GM23338 (cell line): ENCODE data around the gene CALML3. TPM values are rescaled to one million over a fixed set of nuclear protein-coding genes. Genes with fewer than 3 reads are reported as not detected.

Experiments
- ATAC-seq: fragments of 200-7000 bp; cut with Tn5 transposase; 3 replicates; pipeline ENCODE4 v1.9.1; 2020
- DNase-seq: peaks from one replicate; pipeline ENCODE4 v3.0.0-alpha.2; 2015; ENCODE audit warnings: low spot score
- H2AFZ ChIP-seq: fragments of 200-600 bp; sonication (generic); 2 replicates; pipeline ENCODE4 v1.8.0; 2016; ENCODE audit warnings: antibody characterized with exemption, mild to moderate bottlenecking, moderate library complexity
- H3F3A ChIP-seq: fragments of 200-600 bp; sonication (generic); replicated peaks from 2 replicates; pipeline ENCODE4 v1.8.0; 2017; ENCODE audit warnings: antibody characterized with exemption, mixed run types, low read depth
- H3K27ac ChIP-seq: fragments of 200-600 bp; sonication (generic); 2 replicates; pipeline ENCODE4 v1.6.1; 2016; ENCODE audit warnings: low read depth
- H3K27me3 ChIP-seq: fragments of 200-600 bp; sonication (generic); 2 replicates; pipeline ENCODE4 v1.8.0; 2016; ENCODE audit warnings: mild to moderate bottlenecking, mixed run types, moderate library complexity; ENCODE audit not compliant: insufficient read depth
- H3K36me3 ChIP-seq: fragments of 200-600 bp; sonication (generic); 2 replicates; pipeline ENCODE4 v1.8.0; 2016; ENCODE audit warnings: mild to moderate bottlenecking; ENCODE audit not compliant: insufficient read depth
- H3K4me1 ChIP-seq: fragments of 200-600 bp; sonication (generic); 2 replicates; pipeline ENCODE4 v1.8.0; 2016; ENCODE audit warnings: mild to moderate bottlenecking, moderate library complexity; ENCODE audit not compliant: insufficient read depth
- H3K4me2 ChIP-seq: fragments of 200-600 bp; sonication (generic); 2 replicates; pipeline ENCODE4 v1.7.1; 2017; ENCODE audit warnings: mixed run types
- H3K4me3 ChIP-seq: fragments of 200-600 bp; sonication (generic); 2 replicates; pipeline ENCODE4 v1.6.1; 2016; ENCODE audit warnings: mixed run types
- H3K79me2 ChIP-seq: fragments of 200-600 bp; sonication (generic); replicated peaks from 2 replicates; pipeline ENCODE4 v1.8.0; 2017; ENCODE audit warnings: mild to moderate bottlenecking; ENCODE audit not compliant: insufficient read depth
- H3K9me2 ChIP-seq: fragments of 200-600 bp; sonication (generic); 2 replicates; pipeline ENCODE4 v1.8.0; 2017; ENCODE audit not compliant: insufficient read depth
- H4K20me1 ChIP-seq: fragments of 200-600 bp; sonication (generic); replicated peaks from 2 replicates; pipeline ENCODE4 v1.8.0; 2017; ENCODE audit warnings: mild to moderate bottlenecking; ENCODE audit not compliant: insufficient read depth
- H3K27ac Mint-ChIP-seq: 2 replicates; pipeline ENCODE4 v1.8.0; 2020; ENCODE audit warnings: inconsistent platforms, mild to moderate bottlenecking, moderate library complexity, mixed read lengths
- H3K27me3 Mint-ChIP-seq: 3 replicates; pipeline ENCODE4 v1.8.0; 2022; ENCODE audit warnings: low read depth, mild to moderate bottlenecking, moderate library complexity, mixed read lengths, inconsistent platforms; ENCODE audit not compliant: insufficient read depth, poor library complexity
- H3K36me3 Mint-ChIP-seq: 3 replicates; pipeline ENCODE4 v1.8.0; 2021; ENCODE audit warnings: low read depth, mild to moderate bottlenecking, inconsistent platforms, moderate library complexity, mixed read lengths
- H3K4me1 Mint-ChIP-seq: 3 replicates; pipeline ENCODE4 v1.8.0; 2020; ENCODE audit warnings: mild to moderate bottlenecking, inconsistent platforms, mixed read lengths
- H3K4me3 Mint-ChIP-seq: 3 replicates; pipeline ENCODE4 v1.8.0; 2021; ENCODE audit warnings: moderate library complexity, mild to moderate bottlenecking, inconsistent platforms, mixed read lengths
- H3K9me3 Mint-ChIP-seq: 3 replicates; pipeline ENCODE4 v1.8.0; 2020; ENCODE audit warnings: moderate library complexity, mild to moderate bottlenecking, inconsistent platforms, mixed read lengths
- CTCF ChIP-seq, 2 experiments: fragments of 200-600 bp in 1 of 2; sonication (generic) in 1 of 2; conservative IDR thresholded peaks; 2 replicates each; pipeline versions ENCODE4 v1.5.1 to v1.6.1; 2016 to 2017; ENCODE audit warnings: antibody characterized with exemption in 2 of 2, low read depth in 2 of 2, mild to moderate bottlenecking in 2 of 2, moderate library complexity in 1 of 2
- EZH2 ChIP-seq: fragments of 200-600 bp; sonication (generic); IDR thresholded peaks from one replicate; pipeline ENCODE4 v1.8.0; 2017; ENCODE audit warnings: antibody characterized with exemption, mild to moderate bottlenecking, low read depth; ENCODE audit not compliant: unreplicated experiment
- EZH2phosphoT487 ChIP-seq: fragments of 200-600 bp; sonication (generic); IDR thresholded peaks from one replicate; pipeline ENCODE4 v1.8.1; 2018; ENCODE audit warnings: antibody characterized with exemption; ENCODE audit not compliant: unreplicated experiment
- NANOG ChIP-seq: IDR thresholded peaks from 2 replicates; pipeline ENCODE4 v1.6.1; 2016; ENCODE audit warnings: antibody characterized with exemption, borderline replicate concordance
- ZNF114 ChIP-seq: fragments of 250-450 bp; sonication (Bioruptor Pico); IDR thresholded peaks from 2 replicates; pipeline ENCODE4 v1.5.0; 2020; ENCODE audit warnings: mild to moderate bottlenecking, moderate library complexity
- ZNF331 ChIP-seq: fragments of 250-450 bp; sonication (Bioruptor Pico); IDR thresholded peaks from 2 replicates; pipeline ENCODE4 v1.5.0; 2020; ENCODE audit warnings: low read depth, mild to moderate bottlenecking, moderate library complexity
- ZNF462 ChIP-seq: fragments of 250-450 bp; sonication (Bioruptor Pico); IDR thresholded peaks from 2 replicates; pipeline ENCODE4 v1.5.0; 2020; ENCODE audit warnings: mild to moderate bottlenecking, moderate library complexity
- polyA plus RNA-seq: library from polyadenylated mRNA; unstranded; fragments of >200 nt; fragmentation: Nextera tagmentation; extraction: Ambion mirVana; gene quantifications from 2 replicates; pipeline ENCODE4 v1.2.1, GENCODE V29; 2016
- total RNA-seq: library from RNA; depleted of rRNA; stranded (reverse); fragments of >200 nt; shearing (Covaris generic); gene quantifications from 2 replicates; pipeline ENCODE4 v1.2.3, GENCODE V29; 2014
- TF ChIP-seq, protein P1 (sequence below): IDR thresholded peaks from one replicate; pipeline ENCODE4 v1.6.1; 2018; ENCODE audit warnings: antibody characterized with exemption; ENCODE audit not compliant: unreplicated experiment
- TF ChIP-seq, protein P2 (sequence below): IDR thresholded peaks from 2 replicates; pipeline ENCODE4 v1.6.1; 2016; ENCODE audit warnings: antibody characterized with exemption

Gene CALML3
- total and polyA plus RNA-seq, 2 experiments from 2014 or later = not detected

DNA sequence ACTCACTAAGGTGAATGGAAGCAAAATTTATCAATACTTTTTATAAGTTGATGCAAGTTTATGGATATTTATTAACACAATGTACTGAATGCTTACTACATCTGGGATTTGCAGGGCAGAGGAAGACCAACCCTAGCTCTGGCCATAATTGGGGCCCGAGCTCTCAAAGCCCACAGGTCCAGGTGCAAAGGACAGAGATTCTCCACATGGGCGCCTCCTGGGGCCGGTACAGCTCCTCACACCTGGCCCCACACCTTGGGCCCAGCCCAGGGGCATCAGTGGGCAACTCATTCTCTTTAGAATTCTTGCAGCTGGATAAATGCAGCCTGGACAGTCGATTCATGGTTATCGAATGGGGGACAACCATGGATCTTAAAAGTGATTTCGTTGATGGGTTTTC is 47.1 kb downstream of the CALML3 start (continued):
- TF ChIP-seq, protein P1, sequence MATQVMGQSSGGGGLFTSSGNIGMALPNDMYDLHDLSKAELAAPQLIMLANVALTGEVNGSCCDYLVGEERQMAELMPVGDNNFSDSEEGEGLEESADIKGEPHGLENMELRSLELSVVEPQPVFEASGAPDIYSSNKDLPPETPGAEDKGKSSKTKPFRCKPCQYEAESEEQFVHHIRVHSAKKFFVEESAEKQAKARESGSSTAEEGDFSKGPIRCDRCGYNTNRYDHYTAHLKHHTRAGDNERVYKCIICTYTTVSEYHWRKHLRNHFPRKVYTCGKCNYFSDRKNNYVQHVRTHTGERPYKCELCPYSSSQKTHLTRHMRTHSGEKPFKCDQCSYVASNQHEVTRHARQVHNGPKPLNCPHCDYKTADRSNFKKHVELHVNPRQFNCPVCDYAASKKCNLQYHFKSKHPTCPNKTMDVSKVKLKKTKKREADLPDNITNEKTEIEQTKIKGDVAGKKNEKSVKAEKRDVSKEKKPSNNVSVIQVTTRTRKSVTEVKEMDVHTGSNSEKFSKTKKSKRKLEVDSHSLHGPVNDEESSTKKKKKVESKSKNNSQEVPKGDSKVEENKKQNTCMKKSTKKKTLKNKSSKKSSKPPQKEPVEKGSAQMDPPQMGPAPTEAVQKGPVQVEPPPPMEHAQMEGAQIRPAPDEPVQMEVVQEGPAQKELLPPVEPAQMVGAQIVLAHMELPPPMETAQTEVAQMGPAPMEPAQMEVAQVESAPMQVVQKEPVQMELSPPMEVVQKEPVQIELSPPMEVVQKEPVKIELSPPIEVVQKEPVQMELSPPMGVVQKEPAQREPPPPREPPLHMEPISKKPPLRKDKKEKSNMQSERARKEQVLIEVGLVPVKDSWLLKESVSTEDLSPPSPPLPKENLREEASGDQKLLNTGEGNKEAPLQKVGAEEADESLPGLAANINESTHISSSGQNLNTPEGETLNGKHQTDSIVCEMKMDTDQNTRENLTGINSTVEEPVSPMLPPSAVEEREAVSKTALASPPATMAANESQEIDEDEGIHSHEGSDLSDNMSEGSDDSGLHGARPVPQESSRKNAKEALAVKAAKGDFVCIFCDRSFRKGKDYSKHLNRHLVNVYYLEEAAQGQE = no peak
- TF ChIP-seq NANOG = no peak
- no peak for TF ChIP-seq ZNF114 (CRISPR knock-in tag)
- TF ChIP-seq EZH2 = no peak

- ATAC-seq = no peak
- no peaks in the 10 kb centered on the region for H3K27me3 ChIP-seq
- no peaks in the 10 kb centered on the region for H3K4me1 ChIP-seq
- no peak overlapping the region for H3K4me3 ChIP-seq
- H3K9me2 ChIP-seq = no peaks in the 10 kb centered on the region
- no peaks in the 10 kb centered on the region for H3K36me3 ChIP-seq
- no peaks in the 10 kb centered on the region for H4K20me1 ChIP-seq
- no peak overlapping the region for H3K4me3 Mint-ChIP-seq
- TF ChIP-seq EZH2phosphoT487 (no peak), ZNF462 (CRISPR knock-in tag) (no peak), EZH2 (no peak), ZNF114 (CRISPR knock-in tag) (no peak), CTCF (conservative IDR thresholded peaks at IDR 0.05; ENCODE audit: low read depth in 2 of 2) (no peak), ZNF331 (CRISPR knock-in tag) (no peak)
- TF ChIP-seq, protein P2, sequence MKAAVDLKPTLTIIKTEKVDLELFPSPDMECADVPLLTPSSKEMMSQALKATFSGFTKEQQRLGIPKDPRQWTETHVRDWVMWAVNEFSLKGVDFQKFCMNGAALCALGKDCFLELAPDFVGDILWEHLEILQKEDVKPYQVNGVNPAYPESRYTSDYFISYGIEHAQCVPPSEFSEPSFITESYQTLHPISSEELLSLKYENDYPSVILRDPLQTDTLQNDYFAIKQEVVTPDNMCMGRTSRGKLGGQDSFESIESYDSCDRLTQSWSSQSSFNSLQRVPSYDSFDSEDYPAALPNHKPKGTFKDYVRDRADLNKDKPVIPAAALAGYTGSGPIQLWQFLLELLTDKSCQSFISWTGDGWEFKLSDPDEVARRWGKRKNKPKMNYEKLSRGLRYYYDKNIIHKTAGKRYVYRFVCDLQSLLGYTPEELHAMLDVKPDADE = no peak
- H3K79me2 ChIP-seq = no peaks in the 10 kb centered on the region
- H3F3A ChIP-seq = no peaks in the 10 kb centered on the region
- H3K9me3 Mint-ChIP-seq = no peaks in the 10 kb centered on the region
- no peak overlapping the region for H3K27ac ChIP-seq
- H3K27ac Mint-ChIP-seq = no peak overlapping the region
- H3K27me3 Mint-ChIP-seq = peaks cover 11% of the 10 kb centered on the region
- no peaks in the 10 kb centered on the region for H3K36me3 Mint-ChIP-seq
- peaks cover 13% of the 10 kb centered on the region for H3K4me1 Mint-ChIP-seq
- no peak overlapping the region for H2AFZ ChIP-seq
- H3K4me2 ChIP-seq = no peak overlapping the region
- DNase-seq = no peak
Measured at GRCh38 chr10:5573319-5573950, 48.7 kb downstream of the CALML3 start.
